IMR-90 (cell line): ENCODE results near the gene TSHZ1. TPM values are rescaled to one million over a fixed set of nuclear protein-coding genes. Genes with fewer than 3 reads are reported as not detected.

Source experiments
- ATAC-seq: fragments of 200-7000 bp; cut with Tn5 transposase; 2 replicates; pipeline ENCODE4 v1.9.1; 2020; ENCODE audit warnings: low read depth, mild to moderate bottlenecking, moderate library complexity
- BruUV-seq: library from RNA; stranded (reverse); fragments of 400-500 nt; replicated peaks from 2 replicates; lab custom pipeline; 2021; lab: Mats Ljungman, UMichigan
- CTCF ChIA-PET: fragments of 300-600 bp; formaldehyde crosslinking; extraction: SDS; loops from one replicate; lab custom pipeline; 2021; ENCODE audit warnings: antibody characterized with exemption; lab: Yijun Ruan, JAX
- POLR2A ChIA-PET: fragments of 300-600 bp; sonication (Branson Sonifier 250); formaldehyde crosslinking; loops from one replicate; lab custom pipeline; 2022; ENCODE audit warnings: antibody characterized with exemption; ENCODE audit not compliant: unreplicated experiment; lab: Charles Lee
- DNase-seq: peaks from one replicate; pipeline ENCODE4 v3.0.0; 2013
- H2AFZ ChIP-seq: replicated peaks from 2 replicates; pipeline ENCODE3; 2013; ENCODE audit warnings: low read length, mild to moderate bottlenecking; ENCODE audit not compliant: poor library complexity
- H2AK5ac ChIP-seq: 2 replicates; pipeline ENCODE4 v1.6.1; 2013; ENCODE audit warnings: low read depth, low read length, inconsistent platforms
- H2AK9ac ChIP-seq: replicated peaks from 2 replicates; pipeline ENCODE3; 2013; ENCODE audit warnings: mild to moderate bottlenecking, low read depth, low read length, moderate library complexity; ENCODE audit not compliant: poor library complexity
- H2BK120ac ChIP-seq: 2 replicates; pipeline ENCODE4 v1.6.1; 2013; ENCODE audit warnings: low read depth, low read length, inconsistent platforms
- H2BK15ac ChIP-seq: 3 replicates; pipeline ENCODE4 v1.6.1; 2013; ENCODE audit warnings: low read depth, low read length, inconsistent platforms
- H2BK20ac ChIP-seq: 2 replicates; pipeline ENCODE4 v1.6.1; 2013; ENCODE audit warnings: low read depth, mild to moderate bottlenecking, inconsistent platforms, low read length, moderate library complexity
- H2BK5ac ChIP-seq: 2 replicates; pipeline ENCODE4 v1.6.1; 2013; ENCODE audit warnings: mild to moderate bottlenecking, low read depth, low read length, inconsistent platforms; ENCODE audit not compliant: poor library complexity, severe bottlenecking
- H3K14ac ChIP-seq: replicated peaks from 2 replicates; pipeline ENCODE4 v1.6.1; 2013; ENCODE audit warnings: low read depth, low read length, inconsistent platforms
- H3K18ac ChIP-seq: 2 replicates; pipeline ENCODE4 v1.6.1; 2013; ENCODE audit warnings: low read depth, low read length, control low read depth
- H3K23ac ChIP-seq: 2 replicates; pipeline ENCODE4 v1.6.1; 2013; ENCODE audit warnings: low read depth, low read length, inconsistent platforms
- H3K27ac ChIP-seq: 2 replicates; pipeline ENCODE4 v1.5.1; 2013; ENCODE audit warnings: mild to moderate bottlenecking, control low read depth, low read length; ENCODE audit not compliant: insufficient read depth
- H3K27me3 ChIP-seq: 2 replicates; pipeline ENCODE4 v1.6.1; 2013; ENCODE audit warnings: low read length; ENCODE audit not compliant: control insufficient read depth, insufficient read depth
- H3K36me3 ChIP-seq: 2 replicates; pipeline ENCODE4 v1.6.1; 2013; ENCODE audit warnings: low read length, mixed read lengths; ENCODE audit not compliant: control insufficient read depth, insufficient read depth
- H3K4ac ChIP-seq: 2 replicates; pipeline ENCODE4 v1.6.1; 2013; ENCODE audit warnings: low read depth, low read length, inconsistent platforms
- H3K4me1 ChIP-seq: 2 replicates; pipeline ENCODE4 v1.6.1; 2013; ENCODE audit warnings: low read length, mixed read lengths; ENCODE audit not compliant: control insufficient read depth, insufficient read depth
- H3K4me2 ChIP-seq: 2 replicates; pipeline ENCODE4 v1.6.1; 2013; ENCODE audit warnings: low read depth, mild to moderate bottlenecking, control low read depth, low read length, moderate library complexity
- H3K4me3 ChIP-seq: 2 replicates; pipeline ENCODE4 v1.5.1; 2013; ENCODE audit warnings: low read depth, mild to moderate bottlenecking, control low read depth, low read length, moderate library complexity; ENCODE audit not compliant: insufficient read depth
- H3K56ac ChIP-seq: 2 replicates; pipeline ENCODE4 v1.6.1; 2013; ENCODE audit warnings: low read length, inconsistent platforms; ENCODE audit not compliant: insufficient read depth; ENCODE audit errors: extremely low read depth
- H3K79me1 ChIP-seq, 2 experiments: 2 replicates each; pipeline ENCODE4 v1.6.1; 2013; ENCODE audit warnings: low read length in 2 of 2, inconsistent platforms in 1 of 2, low read depth in 1 of 2
- H3K9ac ChIP-seq: 2 replicates; pipeline ENCODE4 v1.6.1; 2013; ENCODE audit warnings: low read depth, low read length, control low read depth
- H3K9me1 ChIP-seq: 2 replicates; pipeline ENCODE4 v1.6.1; 2013; ENCODE audit warnings: low read length, inconsistent platforms; ENCODE audit not compliant: insufficient read depth
- H3K9me3 ChIP-seq: 2 replicates; pipeline ENCODE4 v1.6.1; 2013; ENCODE audit warnings: low read length; ENCODE audit not compliant: control insufficient read depth, insufficient read depth
- H4K20me1 ChIP-seq: 2 replicates; pipeline ENCODE4 v1.6.1; 2013; ENCODE audit warnings: low read length, inconsistent platforms; ENCODE audit not compliant: insufficient read depth
- H4K5ac ChIP-seq: 2 replicates; pipeline ENCODE4 v1.6.1; 2013; ENCODE audit warnings: mild to moderate bottlenecking, low read depth, low read length, control low read depth
- H4K8ac ChIP-seq, 2 experiments: 2 replicates each; pipeline ENCODE4 v1.6.1; 2013; ENCODE audit warnings: low read depth in 2 of 2, low read length in 2 of 2, control low read depth in 1 of 2, inconsistent platforms in 1 of 2
- H4K91ac ChIP-seq: 2 replicates; pipeline ENCODE4 v1.6.1; 2013; ENCODE audit warnings: low read depth, low read length, inconsistent platforms; ENCODE audit not compliant: insufficient read depth
- CEBPB ChIP-seq: IDR thresholded peaks from 2 replicates; pipeline ENCODE4 v1.6.1; 2012; ENCODE audit warnings: low read depth, low read length, improper control_type of control experiment
- SMC3 ChIP-seq: fragments of 150-350 bp; IDR thresholded peaks from 2 replicates; pipeline ENCODE4 v1.6.1; 2016; ENCODE audit warnings: low read depth, mild to moderate bottlenecking, antibody characterized with exemption, low read length, moderate library complexity
- WGBS, 2 experiments: methylation state at CpG; one replicate each; pipeline versions ENCODE4 v1.1.5 to v1.1.7; 2013; ENCODE audit warnings: missing lambda C conversion rate in 2 of 2; ENCODE audit not compliant: insufficient read length in 1 of 2; ENCODE audit errors: extremely low coverage in 2 of 2; 5-methylcytosine and 5-hydroxymethylcytosine counted together
- dilution Hi-C: fragments of 300-500 bp; cut with HindIII; formaldehyde crosslinking; loops from one replicate; pipeline ENCODE4 v1.14.3; 2018; ENCODE audit warnings: low sequenced_read_pairs; ENCODE audit not compliant: unreplicated experiment
- in situ Hi-C: fragments of 300-500 bp; cut with MboI; formaldehyde crosslinking; loops from 3 replicates; pipeline ENCODE4 v1.14.3; 2019; ENCODE audit warnings: low sequenced_read_pairs, inconsistent platforms, mixed read lengths
- intact Hi-C: fragments of 100-400 bp; cut with micrococcal nuclease; formaldehyde crosslinking; loops from 2 replicates; pipeline ENCODE4 v1.10.0; 2022
- polyA plus RNA-seq, 3 experiments: library from polyadenylated mRNA; depleted of rRNA; stranded (reverse); fragments of >200 nt; gene quantifications; 2 replicates each; pipeline ENCODE4 v1.2.3, GENCODE V29; 2012; ENCODE audit warnings: low replicate concordance in 1 of 3
- total RNA-seq: library from RNA; depleted of rRNA; stranded (reverse); fragments of >200 nt; gene quantifications from 2 replicates; pipeline ENCODE4 v1.2.3, GENCODE V29; 2012

TSHZ1 gene
- total and polyA plus RNA-seq, 2 of the 4 experiments (the other 2 are of a cell fraction): 7.1 to 10.0 TPM

DNA sequence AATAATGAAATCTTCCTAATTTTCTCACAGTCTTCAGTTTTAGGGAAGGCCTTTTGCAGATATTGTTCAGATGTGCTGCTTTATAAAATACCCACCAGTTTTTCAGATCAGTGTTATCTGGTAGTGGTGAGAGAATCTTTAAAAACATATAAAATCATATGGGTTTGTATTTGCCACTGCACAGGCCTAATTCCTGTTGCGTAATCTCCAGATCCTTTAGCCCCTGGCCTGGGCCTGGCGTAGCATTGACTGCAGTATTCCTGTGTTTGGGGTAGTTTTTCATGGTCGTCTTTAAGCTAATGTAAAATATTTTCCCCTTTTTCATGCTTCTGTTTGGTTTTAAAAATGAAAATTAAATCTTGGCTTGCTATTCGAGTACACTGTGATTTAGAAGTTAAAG is 43.2 kb downstream of the TSHZ1 start:
- no peak overlapping the region for H2BK15ac ChIP-seq
- no peak overlapping the region for H2AK9ac ChIP-seq
- H3K4ac ChIP-seq: no peak overlapping the region
- no peaks in the 10 kb centered on the region for H3K27me3 ChIP-seq
- no peaks in the 10 kb centered on the region for H4K20me1 ChIP-seq
- no peak overlapping the region for H3K23ac ChIP-seq
- no peak overlapping the region for H3K56ac ChIP-seq
- H3K9ac ChIP-seq: no peak overlapping the region
- H3K9me1 ChIP-seq: 0 out of 2 replicates have a peak, but pooled peaks cover 8% of the 10 kb centered on the region
- TF ChIP-seq CEBPB (peak; percentile 94), SMC3 (no peak)
- H2BK120ac ChIP-seq: no peak overlapping the region
- H4K8ac ChIP-seq: peak overlapping the region in 1 of 2 experiments; percentile 13; a peak in 1 of 4 replicates
- no peak overlapping the region for H2AK5ac ChIP-seq
- peak overlapping the region; percentile 27; the same call in 1 of the 2 replicates for H3K4me2 ChIP-seq
- peak; percentile 55 for ATAC-seq
- WGBS, 2 experiments: no CpG with 5 or more reads among the region's 4 CpGs
- intact Hi-C loops: no loop called here
- H3K4me3 ChIP-seq: no peak overlapping the region
- H3K4me1 ChIP-seq: peaks cover 10% of the 10 kb centered on the region
- CTCF ChIA-PET: no interaction called here
- in situ Hi-C loops: no loop called here
- H3K9me3 ChIP-seq: no peaks in the 10 kb centered on the region
- no peak overlapping the region for H2BK20ac ChIP-seq
- DNase-seq: peak; percentile 16
- no peak overlapping the region for H4K91ac ChIP-seq
- H3K79me1 ChIP-seq: peaks cover 14 to 41% of the 10 kb centered on the region in 2 experiments
- H3K14ac ChIP-seq: no peak overlapping the region
- H3K18ac ChIP-seq: no peak overlapping the region
- H2BK5ac ChIP-seq: no peak overlapping the region
- dilution Hi-C loops: no loop called here
- H3K27ac ChIP-seq: no peak overlapping the region
- no TSS peak for BruUV-seq
- no peak overlapping the region for H2AFZ ChIP-seq
- POLR2A ChIA-PET: no interaction called here
- no peak overlapping the region for H4K5ac ChIP-seq
- H3K36me3 ChIP-seq: no peaks in the 10 kb centered on the region
